ENCODE measurements around the gene PINK1. TPM values are rescaled to one million over a fixed set of nuclear protein-coding genes. Genes with fewer than 3 reads are reported as not detected.
A peak's percentile ranks its signal among the peaks of the same experiment; 100 is the strongest.

The PINK1 gene
- total RNA-seq, 3 donors from 2014 or later = 75.4 to 141 (median 111) TPM

- no peak overlapping the region for H3K4me3 ChIP-seq
- DNase-seq (no peak), ATAC-seq (no peak)
- intact Hi-C loops (cut with DNase I, micrococcal nuclease) = no loop called here
- H3K9me3 ChIP-seq = no peaks in the 10 kb centered on the region
- no peaks in the 10 kb centered on the region for H3K36me3 ChIP-seq (ENCODE audit: low read depth)
- TF ChIP-seq CTCF (IDR thresholded peaks at IDR 0.05) = no peak
- no peaks in the 10 kb centered on the region for H3K4me1 ChIP-seq (ENCODE audit: low read depth)
Observed at GRCh38 chr1:20681999-20682398, 48.7 kb downstream of the PINK1 start.

- Histone ChIP-seq H3K9me3 (no peaks in the 10 kb centered on the region), H3K4me1 (ENCODE audit: low read depth) (no peaks in the 10 kb centered on the region), H3K4me3 (no peak overlapping the region), H3K36me3 (ENCODE audit: low read depth) (no peaks in the 10 kb centered on the region)
- TF ChIP-seq CTCF (IDR thresholded peaks at IDR 0.05) = no peak
- intact Hi-C loops (cut with DNase I, micrococcal nuclease) = no loop called here
- no peak for DNase-seq
- peak; percentile 16 for ATAC-seq
Observed at GRCh38 chr1:20682571-20683236, 49.4 kb downstream of the PINK1 start.

GRCh38 chr1:20683614-20684013, 50.4 kb downstream of the PINK1 start:
- no peaks in the 10 kb centered on the region for H3K4me1 ChIP-seq (ENCODE audit: low read depth)
- H3K36me3 ChIP-seq (ENCODE audit: low read depth) = no peaks in the 10 kb centered on the region
- DNase-seq (no peak), ATAC-seq (no peak)
- no peaks in the 10 kb centered on the region for H3K9me3 ChIP-seq
- no peak overlapping the region for H3K4me3 ChIP-seq
- intact Hi-C loops (cut with DNase I, micrococcal nuclease) = no loop called here
- TF ChIP-seq CTCF (IDR thresholded peaks at IDR 0.05) = no peak

GRCh38 chr1:20684050-20684620, 50.9 kb downstream of the PINK1 start:
- DNase-seq (no peak), ATAC-seq (no peak)
- no peaks in the 10 kb centered on the region for H3K36me3 ChIP-seq (ENCODE audit: low read depth)
- H3K4me3 ChIP-seq = no peak overlapping the region
- no peak for TF ChIP-seq CTCF (IDR thresholded peaks at IDR 0.05)
- intact Hi-C loops (cut with DNase I, micrococcal nuclease) = no loop called here
- H3K4me1 ChIP-seq (ENCODE audit: low read depth) = no peaks in the 10 kb centered on the region
- H3K9me3 ChIP-seq = no peaks in the 10 kb centered on the region

- Histone ChIP-seq H3K4me3 (no peak overlapping the region), H3K9me3 (no peaks in the 10 kb centered on the region), H3K36me3 (ENCODE audit: low read depth) (no peaks in the 10 kb centered on the region), H3K4me1 (ENCODE audit: low read depth) (no peaks in the 10 kb centered on the region)
- TF ChIP-seq CTCF (IDR thresholded peaks at IDR 0.05) = no peak
- intact Hi-C loops (cut with DNase I, micrococcal nuclease) = no loop called here
- ATAC-seq (no peak), DNase-seq (no peak)
Observed at GRCh38 chr1:20684651-20685050, 51.4 kb downstream of the PINK1 start.
